Hematopoietic multipotent progenitor cell treated with erythropoietin and hydrocortisone succinate and interleukin-3 and kit ligand, for 17 days (in vitro differentiated cells): Measurements from ENCODE around the gene HDAC10.

ENCODE experiments used
- DNase-seq: peaks from one replicate; pipeline ENCODE4 v3.0.0-alpha.2; 2015; ENCODE audit warnings: low spot score

Gene HDAC10

DNA sequence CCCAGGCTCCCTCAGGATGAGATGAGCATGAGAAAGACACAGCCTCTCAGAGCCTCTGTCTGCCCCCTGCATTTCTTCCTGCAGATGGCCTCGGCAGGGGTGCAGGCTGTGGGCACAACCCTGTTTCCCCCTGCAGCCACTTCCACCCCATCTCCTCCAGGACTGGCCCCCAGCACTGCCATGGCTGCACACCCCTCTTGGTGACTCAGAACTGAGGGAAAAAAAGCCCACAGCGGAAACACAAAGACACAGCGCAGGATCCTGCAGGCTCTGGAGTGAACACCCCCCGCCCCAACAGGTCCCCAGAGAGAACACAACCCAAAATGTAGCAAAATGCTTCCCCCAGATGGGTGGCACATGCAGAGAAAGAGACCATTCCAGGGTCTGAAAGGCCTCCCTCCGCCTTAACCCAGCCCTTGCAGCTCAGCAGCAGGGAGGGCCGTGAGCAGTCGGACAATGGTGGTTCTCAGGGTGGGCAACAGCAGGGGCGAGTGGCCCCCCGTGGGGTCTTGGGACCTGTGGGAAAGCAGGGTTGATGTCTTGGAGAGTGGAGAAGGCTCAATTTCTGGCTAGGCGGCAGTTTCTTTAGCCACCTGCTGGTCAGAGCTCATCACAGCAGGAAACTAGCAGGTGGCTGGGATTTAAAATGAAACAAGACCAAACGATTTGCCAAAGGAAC, 14.2 kb downstream of the HDAC10 start:
- DNase-seq: no peak

DNA sequence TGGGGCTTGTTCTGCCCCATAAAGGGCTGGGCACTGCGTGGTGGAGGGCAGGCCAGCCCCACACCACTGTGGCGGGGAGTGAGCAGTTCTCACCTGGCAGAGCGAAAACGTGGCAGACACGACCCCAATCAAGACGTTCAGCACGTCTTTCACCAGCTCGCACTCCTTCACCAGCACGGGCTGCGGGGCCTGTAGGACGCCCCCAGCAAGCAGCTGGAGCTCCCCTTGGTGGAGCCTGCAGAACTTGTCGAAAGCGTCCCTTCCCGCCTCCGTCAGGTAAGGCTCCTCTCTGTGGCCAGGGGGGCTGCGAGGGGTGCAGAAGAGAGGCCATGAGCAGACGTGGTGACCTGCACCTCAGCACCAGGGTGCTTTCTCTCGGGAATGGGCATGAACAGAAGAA, 17.8 kb downstream of the HDAC10 start:
- no peak for DNase-seq

DNA sequence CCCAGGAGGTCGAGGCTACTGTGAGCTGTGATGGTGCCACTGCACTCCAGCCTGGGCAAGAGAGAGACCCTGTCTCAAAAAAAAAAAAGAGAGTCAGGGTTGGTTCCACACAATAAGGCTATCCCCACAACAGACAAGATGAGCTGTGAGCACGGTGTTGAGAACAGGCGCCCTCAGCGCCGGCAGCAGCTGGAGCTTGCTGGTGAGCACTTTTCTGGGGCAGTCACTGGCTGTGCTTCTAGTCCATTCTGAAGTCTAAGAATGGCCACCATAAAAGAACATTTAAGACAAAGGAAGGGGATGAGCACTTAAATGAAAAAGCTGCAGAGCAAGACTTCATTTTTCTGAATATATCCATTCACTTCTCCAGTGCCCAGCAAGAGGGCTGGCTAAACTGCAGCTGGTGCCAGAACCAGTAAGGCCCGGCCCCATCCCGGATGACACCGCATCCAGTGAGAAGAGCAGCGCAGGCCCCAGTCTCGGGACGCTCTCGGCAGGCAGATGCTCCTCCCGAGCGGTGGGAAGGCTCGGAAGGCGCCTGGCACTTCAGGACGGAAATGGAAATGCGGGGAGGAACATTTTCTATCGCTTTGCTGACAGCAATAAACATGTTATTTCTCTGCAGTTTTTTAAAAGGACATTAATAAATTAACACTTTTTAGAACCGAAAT, 18.4 kb downstream of the HDAC10 start:
- no peak for DNase-seq

DNA sequence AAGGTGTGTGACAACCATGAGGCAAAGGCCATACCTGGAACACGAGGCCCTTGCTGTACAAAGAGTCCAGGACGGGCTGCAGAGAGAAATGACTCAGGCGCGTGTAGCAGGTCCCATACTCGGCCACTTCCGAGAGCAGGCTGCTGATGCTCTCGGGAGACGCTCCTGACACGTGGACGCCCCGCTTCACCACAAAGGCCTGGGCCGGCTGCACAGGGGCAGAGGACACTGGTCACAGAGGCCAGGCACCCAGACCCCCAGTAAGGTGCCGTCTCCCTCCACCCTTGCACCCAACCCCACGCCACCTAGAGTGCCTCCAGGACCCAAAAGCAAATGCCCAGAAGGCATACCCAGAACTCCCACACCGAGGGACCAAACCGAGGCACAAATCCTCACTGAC, 21.7 kb downstream of the HDAC10 start:
- no peak for DNase-seq

DNA sequence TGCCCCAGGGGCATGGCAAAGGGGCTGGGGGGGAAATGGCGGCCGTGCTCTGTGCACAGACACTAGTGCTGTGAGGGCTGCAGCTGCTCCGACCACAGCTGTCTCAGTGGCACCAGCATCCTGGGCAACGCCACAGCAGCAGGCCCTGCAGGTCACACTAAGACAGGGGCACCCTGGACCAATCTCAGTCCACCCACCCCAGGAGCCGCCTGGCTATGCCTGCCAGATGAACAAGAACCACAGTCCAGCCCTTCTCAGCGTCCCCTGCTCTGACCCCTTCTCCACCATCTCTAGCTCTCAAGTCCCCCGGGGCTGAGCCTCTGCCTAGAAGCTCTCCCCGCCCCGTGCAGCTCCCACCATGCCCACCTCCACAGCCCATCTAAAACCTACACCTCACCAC, 22.7 kb downstream of the HDAC10 start:
- DNase-seq: no peak

DNA sequence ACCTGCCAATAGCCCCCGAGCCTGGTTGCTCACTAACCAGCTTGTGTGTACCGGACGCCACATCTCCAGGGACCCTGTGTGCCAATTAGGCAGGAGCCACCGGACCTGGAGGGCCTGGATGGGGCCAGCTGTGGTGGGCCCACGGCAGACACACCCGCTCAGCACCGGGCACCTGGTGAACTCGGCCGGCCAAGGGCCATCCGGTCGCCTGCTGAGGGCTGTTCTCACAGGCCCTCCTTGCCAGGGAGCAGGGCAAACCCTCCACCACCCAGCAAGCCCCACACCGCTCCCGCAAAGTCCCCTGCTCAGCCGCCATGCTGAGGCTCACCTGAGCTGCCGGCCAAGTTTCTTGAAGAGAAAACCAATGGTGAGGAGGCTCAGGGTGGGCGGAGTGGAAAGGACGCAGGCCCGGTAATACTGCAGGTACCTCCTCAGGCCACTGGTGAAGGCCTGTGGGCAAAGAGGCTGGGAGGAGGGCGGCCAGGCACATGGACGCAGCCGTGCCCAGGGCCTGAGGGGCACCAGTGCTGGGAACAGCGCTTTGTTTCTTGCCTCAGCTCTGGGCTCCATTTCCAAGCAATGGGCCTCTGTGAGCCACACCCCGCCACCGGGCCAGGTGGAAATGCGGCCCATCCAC, 23.4 kb downstream of the HDAC10 start:
- DNase-seq: no peak

DNA sequence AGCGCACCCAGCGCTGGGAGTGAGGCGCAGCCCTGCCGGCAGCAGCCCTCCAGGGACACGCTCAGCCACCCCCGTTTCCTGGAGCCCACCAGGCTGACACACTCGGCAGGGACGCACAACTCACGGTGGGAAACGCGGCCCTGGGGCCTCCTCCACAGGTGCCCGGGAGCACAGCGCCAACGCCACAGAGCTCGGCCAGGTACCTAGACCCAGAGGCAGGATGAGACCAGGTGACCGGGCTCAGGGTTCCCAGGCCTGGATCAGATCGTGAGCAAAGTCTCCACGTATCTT, 24.2 kb downstream of the HDAC10 start:
- DNase-seq: no peak

DNA sequence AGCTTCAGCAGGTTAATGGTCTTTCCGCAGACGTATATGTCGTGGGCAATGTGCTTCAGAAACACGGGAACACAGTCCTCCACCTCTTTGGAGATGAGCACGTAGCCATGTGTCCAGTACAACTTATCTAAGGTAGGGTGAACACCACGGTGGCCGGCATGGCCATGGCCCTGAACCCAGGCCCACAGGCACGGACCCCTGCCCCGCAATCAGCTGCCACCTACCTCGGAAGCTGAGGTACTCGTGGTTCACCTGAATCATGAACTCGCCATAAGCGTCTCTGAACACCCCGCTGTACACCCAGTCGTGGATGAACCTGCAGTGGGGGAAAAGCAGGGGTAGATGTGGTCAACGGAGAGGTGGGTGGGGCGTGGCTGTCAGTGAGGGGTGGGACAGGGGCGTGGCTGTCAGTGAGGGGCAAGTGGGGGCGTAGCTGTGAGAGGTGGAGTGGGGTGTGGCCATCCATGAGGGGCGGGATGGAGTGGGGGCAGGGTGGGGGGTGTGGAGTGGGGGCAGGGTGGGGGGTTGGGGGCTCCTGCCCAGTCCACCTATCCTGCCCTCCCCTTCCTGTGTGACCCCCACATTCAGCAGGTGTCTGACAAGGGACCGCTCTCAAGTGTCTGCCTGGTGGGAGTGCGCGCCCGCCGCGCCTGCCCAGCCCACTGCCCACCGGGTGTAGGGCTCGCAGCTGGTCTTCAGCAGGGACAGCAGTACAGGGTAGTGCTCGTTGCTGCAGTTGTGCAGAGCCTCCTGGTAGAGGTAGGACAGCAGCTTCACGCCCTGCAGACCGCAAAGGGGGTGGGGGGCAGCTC, 24.8 kb downstream of the HDAC10 start:
- no peak for DNase-seq

DNA sequence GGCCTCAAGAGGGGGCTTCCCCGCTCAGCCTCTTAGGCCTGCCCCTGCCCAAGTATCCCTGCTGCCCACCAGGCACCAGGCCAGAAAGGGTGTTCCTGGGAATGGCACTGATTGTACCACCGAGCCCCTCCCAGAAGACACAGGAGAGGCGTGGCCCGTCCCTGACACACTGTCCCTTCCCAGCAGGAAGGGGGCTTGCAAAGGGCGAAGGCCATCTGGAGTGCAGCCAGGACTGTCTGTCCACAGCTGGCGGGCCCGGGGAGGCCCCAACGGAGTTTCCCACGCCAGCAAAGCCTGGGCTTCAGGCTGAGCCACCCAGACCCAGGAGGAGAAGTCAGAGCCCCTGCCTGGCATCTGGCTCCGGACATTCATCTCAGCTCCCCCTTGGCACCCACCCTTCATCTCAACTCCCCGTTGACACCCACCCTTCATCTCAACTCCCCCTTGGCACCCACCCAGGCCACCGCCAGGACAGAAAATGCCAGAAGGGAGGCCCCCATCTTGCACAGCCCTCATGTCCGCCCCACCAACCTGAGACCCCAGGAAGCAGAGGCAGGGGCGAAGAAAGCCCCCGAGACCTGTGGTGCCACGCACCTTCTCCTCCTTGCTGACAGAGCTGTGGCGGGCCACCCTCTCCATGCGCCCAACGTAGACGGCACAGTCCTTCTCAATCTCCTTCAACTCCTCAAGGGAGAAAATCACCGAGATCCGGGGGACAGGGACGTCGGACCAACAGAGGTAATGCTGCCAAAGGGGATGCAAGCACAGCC, 25.7 kb downstream of the HDAC10 start:
- no peak for DNase-seq

DNA sequence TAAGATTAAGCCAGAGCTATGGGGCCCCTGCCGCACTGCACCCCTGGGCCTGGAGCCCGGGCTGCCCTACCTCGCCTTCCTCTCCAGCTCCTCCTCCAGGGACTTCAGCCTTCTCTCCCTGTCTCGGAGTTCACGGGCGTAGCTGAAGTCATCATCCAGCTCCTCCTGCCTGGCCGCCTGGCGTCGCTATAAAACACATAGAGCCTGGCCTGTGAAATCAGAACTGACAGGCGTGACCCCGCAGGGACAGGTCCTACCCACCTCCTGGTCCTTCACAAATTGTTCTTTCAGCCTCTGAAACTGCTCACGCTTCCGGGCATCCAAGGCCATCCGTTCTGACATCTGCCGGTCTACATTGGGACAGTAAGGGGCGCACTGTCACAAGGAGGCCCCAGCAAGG, 27.0 kb downstream of the HDAC10 start:
- no peak for DNase-seq

DNA sequence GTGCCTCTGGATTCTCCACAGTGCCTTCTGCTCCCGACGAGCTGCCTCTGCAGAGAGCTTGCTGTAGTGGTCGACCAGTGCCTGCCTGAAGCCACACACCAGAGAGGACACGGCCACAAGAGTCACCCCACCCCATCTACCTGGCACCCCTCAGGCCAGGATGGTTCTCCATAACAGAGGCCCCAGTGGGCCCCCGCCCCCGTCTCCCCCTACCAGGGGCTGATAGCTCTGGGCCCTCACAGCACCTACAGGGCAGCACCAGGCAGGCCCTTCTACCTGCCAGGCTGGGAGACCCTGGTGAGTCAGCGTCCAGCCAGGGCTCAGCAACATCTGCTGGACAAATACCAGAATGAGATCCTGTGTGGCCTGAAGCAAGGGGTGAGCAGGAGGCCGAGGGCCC, 28.6 kb downstream of the HDAC10 start:
- no peak for DNase-seq

DNA sequence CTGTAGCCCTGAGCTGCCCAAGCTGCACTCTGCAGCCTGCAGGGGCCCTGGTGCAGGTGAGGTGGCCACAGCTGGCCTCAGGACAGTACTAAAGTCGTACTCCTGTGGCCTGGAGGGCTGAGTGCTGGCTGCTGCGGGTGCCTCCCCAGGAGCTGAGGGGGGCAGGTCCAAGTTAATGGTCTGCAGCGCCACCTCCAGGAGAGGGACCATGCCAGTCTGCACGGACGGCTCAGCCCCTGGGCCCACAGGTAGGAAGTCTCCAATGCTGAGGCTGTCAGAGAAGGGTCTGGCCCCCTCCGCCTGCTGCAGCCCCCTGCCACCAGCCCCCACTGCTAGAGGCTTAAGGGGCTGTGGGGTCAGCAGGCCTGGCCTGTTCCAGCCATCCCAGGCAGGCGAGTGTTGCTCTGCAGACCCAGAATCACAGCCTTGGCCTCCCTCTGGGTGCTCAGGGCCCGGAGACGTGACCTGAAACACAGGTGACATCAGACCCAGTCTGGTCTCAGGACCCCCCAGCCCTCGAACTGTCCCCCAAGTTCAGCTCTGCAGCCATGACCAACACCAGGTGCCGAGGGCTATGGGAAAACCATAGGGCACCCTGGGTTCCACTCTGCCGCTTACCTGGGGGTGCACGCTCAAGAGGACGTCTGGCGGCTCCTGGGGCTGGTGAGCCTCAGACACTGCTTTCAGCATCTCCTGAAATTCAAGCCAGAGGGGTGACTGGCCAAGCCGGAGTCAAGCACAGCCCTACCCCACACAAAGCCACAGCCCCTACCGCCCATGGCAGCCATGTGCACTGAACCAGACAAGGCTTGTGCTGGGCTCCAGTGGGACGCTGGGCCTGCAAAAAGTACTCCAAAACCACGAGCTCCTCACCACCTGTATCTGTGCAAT, 29.4 kb downstream of the HDAC10 start:
- no peak for DNase-seq

DNA sequence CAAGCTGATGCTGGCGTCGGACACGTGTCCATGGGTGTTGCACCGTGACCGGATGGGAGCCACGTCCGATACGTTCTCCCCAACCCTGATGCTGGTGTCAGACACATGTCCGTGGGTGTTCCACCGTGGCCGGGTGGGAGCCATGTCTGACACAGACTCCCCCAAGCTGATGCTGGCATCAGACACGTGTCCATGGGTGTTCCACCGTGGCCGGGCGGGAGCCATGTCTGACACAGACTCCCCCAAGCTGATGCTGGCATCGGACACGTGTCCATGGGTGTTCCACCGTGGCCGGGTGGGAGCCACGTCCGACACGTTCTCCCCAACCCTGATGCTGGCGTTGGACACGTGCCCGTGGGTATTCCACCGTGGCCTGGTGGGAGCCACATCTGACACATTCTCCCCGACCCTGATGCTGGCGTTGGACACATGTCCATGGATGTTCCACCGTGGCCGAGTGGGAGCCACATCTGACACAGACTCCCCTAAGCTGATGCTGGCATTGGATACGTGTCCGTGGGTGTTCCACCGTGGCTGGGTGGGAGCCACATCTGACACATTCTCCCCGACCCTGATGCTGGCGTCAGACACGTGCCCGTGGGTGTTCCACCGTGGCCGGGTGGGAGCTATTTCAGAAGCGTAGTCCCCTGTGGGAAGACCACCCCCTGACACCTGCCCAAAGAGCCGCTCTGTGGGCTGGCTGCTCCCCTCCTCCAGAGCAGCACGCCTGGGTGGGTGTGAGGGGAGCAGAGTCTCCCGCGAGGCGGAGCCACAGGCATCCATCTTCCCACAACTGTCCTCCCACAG, 30.3 kb downstream of the HDAC10 start:
- DNase-seq: no peak

DNA sequence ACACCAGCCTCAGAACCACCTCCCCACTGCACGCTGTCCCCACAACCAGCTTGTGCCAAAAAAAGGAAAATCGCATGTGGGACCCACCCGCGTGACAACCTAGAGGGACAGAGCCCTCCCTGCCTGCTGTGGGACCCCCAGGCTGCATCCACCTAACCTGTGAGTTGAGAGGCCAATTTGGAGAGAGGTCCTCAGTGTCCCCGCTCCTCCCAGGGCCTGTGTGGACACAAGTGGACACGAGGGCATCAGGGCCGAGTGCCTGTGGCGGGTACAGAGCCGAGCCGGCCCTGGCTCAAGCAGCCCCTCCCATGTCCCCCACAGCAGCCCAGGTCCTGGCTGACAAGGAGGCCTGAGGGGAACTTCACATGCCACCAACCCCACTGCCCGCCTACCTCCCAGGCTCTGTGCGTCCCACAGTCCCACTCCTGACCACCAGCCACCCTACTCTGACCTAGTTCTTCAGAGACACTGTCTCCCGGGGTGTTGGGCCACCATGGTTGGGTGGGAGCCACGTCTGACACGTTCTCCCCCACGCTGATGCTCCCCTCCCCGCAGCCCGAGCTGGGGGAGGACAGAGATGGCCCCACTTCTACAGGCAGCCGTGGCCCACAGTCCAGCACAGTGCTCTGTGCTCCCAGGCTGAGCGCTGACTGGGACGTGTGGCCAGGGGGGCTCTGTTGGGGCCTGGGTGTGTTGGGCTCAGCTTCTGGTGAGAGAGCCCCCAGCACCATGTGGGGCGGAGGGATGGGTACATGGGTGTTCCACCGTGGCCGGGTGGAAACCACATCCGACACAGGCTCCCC, 31.1 kb downstream of the HDAC10 start:
- no peak for DNase-seq

DNA sequence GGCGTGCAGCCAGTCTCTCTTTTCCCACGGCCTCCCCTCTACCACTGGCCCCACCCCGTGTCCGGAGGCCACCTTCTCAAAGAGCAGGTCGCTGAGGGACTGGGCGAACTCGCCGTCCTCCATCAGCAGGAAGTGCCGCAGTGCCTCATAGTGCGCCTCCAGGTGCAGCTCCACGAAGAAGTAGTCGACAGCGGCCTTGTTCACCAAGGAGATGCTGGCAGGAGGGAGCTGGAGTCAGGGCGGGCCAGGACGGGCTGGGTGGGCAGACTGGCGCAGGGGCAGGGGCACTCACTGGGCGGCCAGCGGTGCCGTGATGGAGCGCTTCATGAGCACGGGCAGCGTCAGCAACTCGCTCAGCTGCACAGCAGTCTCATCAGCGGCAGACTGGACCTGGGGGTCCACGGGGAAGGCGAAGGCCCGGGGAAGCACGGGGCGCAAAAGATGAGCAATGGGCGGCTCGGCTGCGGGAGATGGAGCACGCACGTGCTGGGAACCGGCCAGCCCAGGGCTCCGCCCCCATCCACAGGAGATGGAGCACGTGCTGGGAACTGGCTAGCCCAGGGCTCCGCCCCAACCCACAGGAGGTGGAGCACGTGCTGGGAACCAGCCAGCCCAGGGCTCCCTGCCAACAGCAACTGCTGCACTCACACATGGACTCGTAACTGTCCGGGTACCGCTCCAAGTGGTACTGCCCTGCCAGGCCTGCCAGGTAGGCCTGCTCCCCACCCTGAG, 31.9 kb downstream of the HDAC10 start:
- DNase-seq: peak; percentile 74

DNA sequence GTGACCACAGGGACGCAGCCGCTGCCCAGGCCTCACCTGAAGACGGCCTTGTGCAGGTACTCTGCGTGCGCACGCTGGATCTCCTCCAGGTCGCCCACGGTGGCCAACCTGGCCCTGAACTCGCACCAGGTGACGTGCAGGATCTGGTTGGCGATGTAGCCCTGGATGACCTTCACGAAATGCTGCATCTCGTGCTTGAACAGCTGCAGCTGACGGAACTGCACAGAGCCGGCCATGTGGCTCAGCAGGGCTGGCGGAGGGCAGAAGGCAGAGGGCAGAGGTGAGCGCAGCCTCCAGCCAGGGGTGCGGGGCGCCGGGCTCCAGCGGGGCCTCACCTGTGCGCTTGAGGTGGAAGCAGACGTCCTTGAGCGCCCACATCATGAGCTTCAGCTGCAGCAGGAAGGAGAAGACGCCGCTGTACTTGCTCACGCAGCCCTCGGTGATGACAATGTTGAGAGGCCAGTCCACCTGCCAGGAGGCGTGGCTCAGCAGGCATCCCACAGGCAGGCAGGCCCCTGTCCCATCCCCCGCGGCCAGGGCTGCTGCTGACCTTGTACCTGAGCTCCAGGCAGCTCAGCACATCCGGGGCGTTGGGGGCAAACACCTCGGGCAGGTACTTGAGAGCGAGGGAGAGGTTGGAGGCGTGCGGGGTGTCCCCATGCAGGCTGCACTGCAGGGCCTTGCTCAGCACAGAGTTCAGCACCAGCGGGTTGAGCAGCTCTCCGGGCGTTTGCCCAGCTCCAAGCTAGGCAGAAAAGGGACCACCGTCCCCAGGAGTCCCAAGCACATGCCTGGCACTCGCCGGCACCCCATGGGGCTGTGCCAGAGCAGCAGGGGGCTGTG, 32.7 kb downstream of the HDAC10 start:
- DNase-seq: no peak

DNA sequence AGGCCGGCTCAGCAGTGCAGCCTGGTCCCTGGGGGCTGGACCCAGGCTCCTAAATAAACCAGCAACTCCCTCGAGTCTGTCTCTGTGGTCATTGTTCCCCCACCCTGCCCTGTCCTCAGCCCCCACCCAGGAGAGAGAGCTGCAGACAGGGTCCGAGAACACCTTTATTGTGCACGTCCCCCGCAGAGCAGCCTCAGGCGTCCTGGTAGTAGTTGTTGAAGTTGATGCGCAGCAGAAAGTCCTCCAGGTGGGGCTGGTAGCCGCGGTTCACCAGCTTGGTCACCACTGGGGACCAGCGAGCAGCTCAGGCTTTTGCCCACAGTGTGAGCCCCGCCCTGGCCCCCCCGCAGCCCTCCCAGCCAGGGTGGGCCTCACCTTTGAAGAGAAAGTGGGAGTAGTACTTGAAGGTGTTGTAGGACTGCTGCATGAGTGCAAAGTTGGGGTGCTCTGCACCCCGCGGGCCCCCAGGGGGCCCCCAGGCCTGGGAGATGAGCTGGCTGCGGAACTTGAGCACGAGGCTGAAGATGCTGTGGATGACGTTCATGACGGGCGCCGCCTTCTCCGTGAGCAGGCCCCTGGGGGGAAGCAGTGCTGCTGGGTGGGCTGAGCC, 33.4 kb downstream of the HDAC10 start:
- no peak for DNase-seq
